ENCODE results near the gene ANKRD24.
A peak's percentile ranks its signal among the peaks of the same experiment; 100 is the strongest.
"Not testable (repeated sequence)": the region's sequence is repeated elsewhere in the genome, so short reads cannot be mapped to it uniquely, and the experiment has no call there.

The ANKRD24 gene

DNA sequence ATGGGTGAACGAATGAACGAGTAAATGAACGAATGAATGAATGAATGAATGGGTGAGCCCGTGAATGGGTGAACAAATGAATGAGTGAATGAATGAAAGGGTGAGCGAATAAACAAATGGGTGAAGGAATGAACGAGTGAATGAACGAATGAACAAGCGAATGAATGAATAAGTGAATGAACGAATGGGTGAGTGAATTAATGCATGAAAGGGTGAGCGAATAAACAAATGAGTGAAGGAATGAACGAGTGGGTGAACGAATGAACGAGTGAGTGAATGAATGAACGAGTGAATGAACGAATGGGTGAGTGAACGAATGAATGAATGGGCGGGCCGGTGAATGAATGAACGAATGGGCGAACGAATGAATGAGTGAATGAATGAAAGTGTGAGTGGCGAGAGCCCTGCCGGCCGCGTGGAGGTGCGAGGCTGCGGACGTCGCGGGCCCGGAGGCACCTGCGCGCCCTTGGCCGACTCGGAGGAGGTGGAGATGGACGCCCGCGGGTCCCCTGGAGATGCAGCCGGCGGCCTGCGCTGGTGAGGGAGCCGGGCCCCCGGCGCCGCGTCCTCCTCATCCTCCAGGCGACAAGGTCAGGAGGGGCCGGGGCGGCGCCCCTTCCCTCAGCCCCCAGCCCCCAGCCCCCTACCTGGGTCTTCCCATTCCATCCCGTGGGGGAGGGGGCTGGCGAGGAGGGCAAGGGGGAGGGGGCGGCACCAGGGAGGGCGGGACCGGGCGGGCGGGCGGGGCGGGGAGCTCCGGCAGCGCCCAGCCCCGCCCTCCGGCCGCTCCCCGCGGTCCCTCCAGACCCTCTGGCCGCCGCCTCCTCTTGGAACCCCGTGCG lies 15.4 kb downstream of the ANKRD24 start:
- no peak for DNase-seq (ENCODE audit: low read depth in 2 of 2)

DNA sequence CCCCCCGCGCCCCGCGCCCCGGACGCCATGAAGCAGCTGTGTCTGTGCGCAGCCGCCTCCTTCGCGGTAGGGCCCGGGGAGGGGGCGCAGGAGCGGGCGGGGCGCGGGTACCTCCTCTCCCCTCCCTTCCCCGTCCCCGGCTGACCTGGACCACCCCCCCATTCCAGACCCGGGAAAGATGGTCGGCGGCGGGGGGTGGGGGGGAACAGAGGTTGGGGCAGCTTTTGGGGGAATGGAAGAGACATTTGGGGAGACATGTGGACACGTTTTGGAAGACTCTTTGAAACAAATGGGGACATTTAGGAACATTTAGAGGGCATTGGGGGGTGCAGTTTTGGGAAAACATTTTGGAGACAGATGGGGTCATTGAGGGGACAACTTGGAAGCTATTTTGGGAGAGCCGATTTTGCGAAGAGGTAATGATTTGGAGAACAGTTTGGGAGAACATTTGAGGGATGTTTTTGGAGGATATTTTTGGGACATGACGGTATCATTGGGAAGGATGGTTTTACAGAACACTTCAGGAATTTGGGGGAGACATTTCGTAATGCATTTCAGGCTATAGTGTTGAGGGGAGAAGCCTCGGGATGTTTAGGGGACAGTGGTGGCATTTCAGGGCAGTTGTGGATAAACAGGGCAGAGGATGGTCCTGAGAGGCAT lies 16.1 kb downstream of the ANKRD24 start:
- no peak for DNase-seq (ENCODE audit: low read depth in 2 of 2)

DNA sequence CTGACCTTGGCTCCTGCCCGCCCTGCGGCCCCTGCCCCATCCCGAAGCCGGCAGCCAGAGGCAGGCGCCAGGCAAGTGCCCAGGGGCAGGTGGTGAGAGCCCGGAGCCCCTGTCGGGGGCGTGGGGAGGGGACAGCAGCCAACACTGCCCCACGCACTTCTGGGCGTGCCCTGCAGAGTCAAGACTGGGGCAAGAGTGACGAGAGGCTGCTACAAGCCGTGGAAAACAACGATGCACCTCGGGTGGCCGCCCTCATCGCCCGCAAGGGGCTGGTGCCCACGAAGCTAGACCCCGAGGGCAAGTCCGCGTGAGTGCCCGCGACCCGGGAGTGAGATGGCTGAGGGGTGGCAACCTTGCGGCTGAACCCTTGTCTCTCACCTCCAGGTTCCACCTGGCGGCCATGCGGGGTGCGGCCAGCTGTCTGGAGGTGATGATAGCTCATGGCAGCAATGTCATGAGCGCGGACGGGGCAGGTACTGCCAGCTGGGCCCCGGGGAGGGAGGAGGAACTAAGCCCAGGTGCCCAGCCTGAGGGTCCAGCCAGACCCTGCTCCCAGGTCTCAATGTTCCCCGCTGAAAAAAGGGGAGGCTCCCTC lies 17.3 kb downstream of the ANKRD24 start:
- no peak for DNase-seq (ENCODE audit: low read depth in 2 of 2)

GRCh38 chr19:4200940-4201542 lies 18.6 kb downstream of the ANKRD24 start:
- no peak for DNase-seq (ENCODE audit: low read depth in 2 of 2)

GRCh38 chr19:4201798-4202197 lies 19.3 kb downstream of the ANKRD24 start:
- no peak for DNase-seq (ENCODE audit: low read depth in 2 of 2)

- no peak for DNase-seq (ENCODE audit: low read depth in 2 of 2)
Measured at GRCh38 chr19:4206818-4207484, 24.5 kb downstream of the ANKRD24 start.

- DNase-seq (ENCODE audit: low read depth in 2 of 2), result no peak
Measured at GRCh38 chr19:4208385-4209094, 26.1 kb downstream of the ANKRD24 start.

- no peak for DNase-seq (ENCODE audit: low read depth in 2 of 2)
Measured at GRCh38 chr19:4210166-4210731, 27.8 kb downstream of the ANKRD24 start.

DNA sequence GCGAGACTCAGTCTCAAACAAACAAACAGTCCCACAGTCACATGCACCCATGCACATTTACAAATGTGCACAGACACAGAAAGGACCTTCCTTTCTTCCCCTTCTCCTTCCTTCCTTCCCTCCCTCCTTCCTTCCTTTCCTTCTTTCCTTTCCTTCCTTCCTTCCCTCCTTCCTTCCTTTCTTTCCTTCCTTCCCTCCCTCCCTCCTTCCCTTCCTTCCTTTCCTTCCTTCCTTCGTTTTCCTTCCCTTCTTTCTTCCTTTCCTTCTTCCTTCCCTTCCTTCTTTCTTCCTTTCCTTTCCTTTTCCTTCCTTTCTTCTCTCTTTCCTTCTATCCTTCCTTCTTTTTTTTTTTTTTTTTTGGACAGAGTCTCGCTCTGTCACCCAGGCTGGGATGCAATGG lies 30.6 kb downstream of the ANKRD24 start:
- DNase-seq (ENCODE audit: low read depth in 2 of 2), result no peak

- no peak for DNase-seq (ENCODE audit: low read depth in 2 of 2)
Measured at GRCh38 chr19:4215807-4216206, 33.3 kb downstream of the ANKRD24 start.

DNA sequence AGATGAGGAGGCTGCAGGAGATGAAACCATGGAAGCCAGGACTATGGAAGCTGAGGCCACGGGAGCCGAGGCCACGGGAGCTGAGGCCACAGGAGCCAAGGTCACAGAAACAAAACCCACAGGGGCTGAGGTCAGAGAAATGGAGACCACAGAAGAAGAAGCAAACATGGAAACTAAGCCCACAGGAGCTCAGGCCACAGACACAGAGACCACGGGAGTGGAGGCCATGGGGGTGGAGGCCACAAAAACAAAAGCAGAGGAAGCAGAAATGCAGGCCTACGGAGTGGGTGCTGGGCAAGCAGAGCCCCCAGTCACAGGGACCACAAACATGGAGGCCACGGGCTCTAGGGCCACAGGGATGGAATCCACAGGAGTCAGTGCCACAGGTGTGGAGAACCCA lies 34.4 kb downstream of the ANKRD24 start:
- DNase-seq (ENCODE audit: low read depth in 2 of 2), result no peak

GRCh38 chr19:4217429-4218264 lies 35.2 kb downstream of the ANKRD24 start:
- DNase-seq (ENCODE audit: low read depth in 2 of 2), result no peak

GRCh38 chr19:4218523-4218922 lies 36.0 kb downstream of the ANKRD24 start:
- DNase-seq (ENCODE audit: low read depth in 2 of 2), result not testable (repeated sequence)

GRCh38 chr19:4220188-4220587 lies 37.7 kb downstream of the ANKRD24 start:
- DNase-seq (ENCODE audit: low read depth in 2 of 2), result no peak

DNA sequence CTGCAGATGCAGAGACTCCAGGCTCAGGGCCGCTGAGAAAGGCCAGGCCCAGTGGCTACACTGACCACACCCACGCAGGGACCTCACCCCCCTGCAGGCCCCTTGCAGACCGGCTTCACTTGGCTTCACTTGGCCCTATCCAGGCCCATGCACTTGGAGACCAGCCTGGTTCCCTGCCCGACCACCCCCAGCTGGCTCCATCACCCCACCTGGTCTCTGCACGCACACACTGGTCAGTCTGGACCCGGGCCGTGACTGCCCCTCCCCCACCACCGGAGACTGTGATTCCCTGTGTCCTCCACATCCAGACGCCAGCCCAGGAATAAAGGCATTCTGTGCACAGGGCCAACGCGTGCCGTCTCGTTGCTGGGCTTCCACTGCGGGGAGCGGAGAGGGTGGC lies 42.0 kb downstream of the ANKRD24 start:
- no peak for DNase-seq (ENCODE audit: low read depth in 2 of 2)

DNA sequence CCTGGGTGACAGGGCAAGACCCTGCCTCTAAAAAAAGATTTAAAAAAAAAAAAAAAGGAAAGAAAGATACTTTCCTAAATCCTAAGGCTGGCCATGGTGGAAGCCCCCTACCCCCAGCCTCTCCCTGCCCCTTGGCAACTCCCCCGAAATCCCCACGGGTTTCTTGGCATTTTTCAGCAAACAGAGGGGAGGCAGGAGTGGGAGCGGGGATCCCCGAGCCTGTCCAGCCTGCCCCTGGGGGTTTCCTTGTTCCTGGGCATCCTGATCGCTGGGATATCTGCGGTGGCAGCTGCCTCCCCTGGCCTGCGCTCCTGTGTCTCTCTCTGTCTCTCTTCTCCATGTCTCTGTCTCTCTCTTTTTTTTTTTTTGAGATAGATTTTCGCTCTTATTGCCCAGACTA lies 43.4 kb downstream of the ANKRD24 start:
- DNase-seq (ENCODE audit: low read depth in 2 of 2), result no peak

DNA sequence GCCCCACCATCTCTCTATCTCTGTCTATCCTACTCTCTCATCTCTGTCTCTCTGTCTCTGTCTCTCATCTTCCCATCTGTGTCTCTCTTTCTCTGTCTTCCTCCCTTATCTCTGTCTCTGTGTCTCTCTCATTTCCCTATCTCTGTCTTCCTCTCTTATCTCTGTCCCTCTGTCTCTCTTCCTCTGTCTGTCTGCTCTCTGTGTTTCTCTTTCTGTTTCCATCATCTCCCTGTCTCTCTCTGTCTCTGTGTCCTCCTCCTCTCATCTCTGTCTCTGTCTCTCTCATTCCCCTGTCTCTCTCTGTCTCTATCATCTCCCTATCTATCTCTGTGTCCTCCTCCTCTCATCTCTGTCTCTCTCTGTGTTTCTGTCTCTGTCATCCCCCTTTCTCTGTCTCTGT lies 45.3 kb downstream of the ANKRD24 start:
- no peak for DNase-seq (ENCODE audit: low read depth in 2 of 2)

DNA sequence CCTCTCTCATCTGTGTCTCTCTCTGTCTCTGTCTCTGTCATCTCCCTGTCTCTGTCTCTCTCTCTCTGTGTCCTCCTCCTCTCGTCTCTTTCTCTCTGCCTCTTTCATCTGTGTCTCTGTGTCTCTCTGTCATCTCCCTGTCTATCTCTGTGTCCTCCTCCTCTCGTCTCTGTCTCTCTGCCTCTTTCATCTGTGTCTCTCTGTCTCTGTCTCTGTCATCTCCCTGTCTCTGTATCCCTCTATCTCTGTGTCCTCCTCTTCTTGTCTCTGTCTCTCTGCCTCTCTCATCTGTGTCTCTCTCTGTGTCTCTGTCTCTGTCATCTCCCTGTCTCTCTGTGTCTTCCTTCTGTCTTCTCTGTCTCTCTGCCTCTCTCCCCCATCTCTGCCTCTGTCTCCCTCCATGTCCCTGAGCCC lies 46.3 kb downstream of the ANKRD24 start:
- DNase-seq (ENCODE audit: low read depth in 2 of 2), result no peak

DNA sequence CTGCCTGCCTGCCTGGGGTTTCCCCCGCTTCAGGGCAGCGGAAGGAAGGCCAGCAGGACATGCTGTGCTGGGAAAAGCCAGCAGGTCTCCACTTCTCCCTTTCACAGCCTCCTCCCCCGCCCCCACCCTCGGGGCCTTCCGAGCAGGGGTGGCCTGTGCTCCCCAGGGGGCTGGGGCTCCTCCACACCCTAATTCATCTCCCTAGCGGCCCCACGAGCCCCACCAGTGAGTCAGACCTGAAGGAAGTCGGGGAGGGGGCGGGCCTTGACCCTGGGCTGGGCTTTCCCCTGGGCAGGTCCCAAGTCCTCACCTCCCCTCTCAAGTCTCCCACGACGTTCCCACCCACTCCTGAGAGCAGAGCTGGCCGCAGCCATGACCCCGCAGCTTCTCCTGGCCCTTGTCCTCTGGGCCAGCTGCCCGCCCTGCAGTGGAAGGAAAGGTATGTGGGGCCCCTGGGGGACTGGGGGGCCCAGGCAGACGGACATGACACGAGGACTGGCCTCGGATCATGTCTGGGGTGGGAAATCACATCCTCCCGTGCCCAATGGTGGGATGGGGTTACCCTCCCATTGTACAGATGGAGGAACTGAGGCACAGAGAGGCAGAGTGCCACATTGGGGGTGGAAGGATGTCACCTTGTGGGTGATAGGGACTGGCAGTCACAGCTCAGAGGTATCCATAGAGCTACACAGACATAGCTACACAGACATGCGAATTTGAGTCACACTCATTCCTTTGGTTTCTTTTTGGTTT lies 46.9 kb downstream of the ANKRD24 start, which contains the start of gene EBI3:
Gene EBI3 (plus strand): TSS at position 345 of the 753 bp plus-strand sequence. CDS start 28 bp downstream, at position 373.
- DNase-seq (ENCODE audit: low read depth in 2 of 2), result peak; percentile 49 to 71
